H9 (cell line): ENCODE results near the gene KIT. TPM values are rescaled to one million over a fixed set of nuclear protein-coding genes. Genes with fewer than 3 reads are reported as not detected.

ENCODE experiments used
- DNase-seq: peaks from one replicate; pipeline ENCODE4 v3.0.0-alpha.2; 2017
- H2AFZ ChIP-seq: one replicate; pipeline ENCODE4 v1.6.1; 2013; ENCODE audit warnings: mild to moderate bottlenecking, low read length, control low read depth, moderate library complexity
- H2AK5ac ChIP-seq: 2 replicates; pipeline ENCODE4 v1.6.1; 2013; ENCODE audit warnings: low read length, control low read depth, mixed read lengths; ENCODE audit not compliant: insufficient read length
- H2BK120ac ChIP-seq: one replicate; pipeline ENCODE4 v1.6.1; 2013; ENCODE audit warnings: low read depth, mild to moderate bottlenecking, low read length, control low read depth, inconsistent platforms; ENCODE audit not compliant: poor library complexity, severe bottlenecking
- H2BK12ac ChIP-seq: 2 replicates; pipeline ENCODE4 v1.6.1; 2013; ENCODE audit warnings: low read length, control low read depth, mixed read lengths, low read depth; ENCODE audit not compliant: insufficient read length
- H2BK15ac ChIP-seq: 2 replicates; pipeline ENCODE4 v1.6.1; 2013; ENCODE audit warnings: low read depth, low read length, control low read depth
- H2BK20ac ChIP-seq: one replicate; pipeline ENCODE4 v1.6.1; 2013; ENCODE audit warnings: low read depth, mild to moderate bottlenecking, low read length, control low read depth, inconsistent platforms; ENCODE audit not compliant: poor library complexity, severe bottlenecking
- H2BK5ac ChIP-seq: 2 replicates; pipeline ENCODE4 v1.6.1; 2013; ENCODE audit warnings: low read length, control low read depth, mixed read lengths; ENCODE audit not compliant: insufficient read length
- H3K14ac ChIP-seq: 2 replicates; pipeline ENCODE4 v1.6.1; 2013; ENCODE audit warnings: low read length, control low read depth; ENCODE audit not compliant: insufficient read depth
- H3K18ac ChIP-seq: 2 replicates; pipeline ENCODE4 v1.6.1; 2013; ENCODE audit warnings: low read depth, mild to moderate bottlenecking, mixed read lengths, low read length, control low read depth; ENCODE audit not compliant: insufficient read length
- H3K23ac ChIP-seq: 2 replicates; pipeline ENCODE4 v1.6.1; 2013; ENCODE audit warnings: low read length, control low read depth, mixed read lengths, low read depth; ENCODE audit not compliant: insufficient read length
- H3K23me2 ChIP-seq: 2 replicates; pipeline ENCODE4 v1.6.1; 2013; ENCODE audit warnings: low read depth, mild to moderate bottlenecking, mixed read lengths, low read length, control low read depth; ENCODE audit not compliant: insufficient read length, poor library complexity, severe bottlenecking
- H3K27ac ChIP-seq: 2 replicates; pipeline ENCODE4 v1.5.1; 2013; ENCODE audit warnings: low read length, control low read depth, mixed read lengths, low read depth; ENCODE audit not compliant: insufficient read length
- H3K27me3 ChIP-seq: 2 replicates; pipeline ENCODE4 v1.6.1; 2013; ENCODE audit warnings: low read length, control low read depth, inconsistent platforms; ENCODE audit not compliant: insufficient read depth
- H3K4ac ChIP-seq: 2 replicates; pipeline ENCODE4 v1.6.1; 2013; ENCODE audit warnings: low read depth, mild to moderate bottlenecking, control low read depth, inconsistent platforms, low read length, moderate library complexity
- H3K4me1 ChIP-seq: 2 replicates; pipeline ENCODE4 v1.6.1; 2013; ENCODE audit warnings: low read length, control low read depth, inconsistent platforms; ENCODE audit not compliant: insufficient read depth
- H3K4me2 ChIP-seq: 2 replicates; pipeline ENCODE4 v1.6.1; 2013; ENCODE audit warnings: low read length, control low read depth, mixed read lengths; ENCODE audit not compliant: insufficient read length, insufficient read depth
- H3K56ac ChIP-seq: 2 replicates; pipeline ENCODE4 v1.6.1; 2013; ENCODE audit warnings: low read depth, mild to moderate bottlenecking, mixed read lengths, low read length, control low read depth; ENCODE audit not compliant: insufficient read length
- H3K79me1 ChIP-seq: 2 replicates; pipeline ENCODE4 v1.6.1; 2013; ENCODE audit warnings: low read depth, mild to moderate bottlenecking, moderate library complexity, low read length, control low read depth, inconsistent platforms; ENCODE audit not compliant: insufficient read depth, poor library complexity, severe bottlenecking
- H3K79me2 ChIP-seq: 2 replicates; pipeline ENCODE4 v1.6.1; 2013; ENCODE audit warnings: low read length, control low read depth, inconsistent platforms; ENCODE audit not compliant: insufficient read depth
- H3K9ac ChIP-seq: 2 replicates; pipeline ENCODE4 v1.6.1; 2013; ENCODE audit warnings: low read length, control low read depth, mixed read lengths; ENCODE audit not compliant: insufficient read length; ENCODE audit errors: extremely low read depth
- H3K9me3 ChIP-seq: one replicate; pipeline ENCODE4 v1.6.1; 2013; ENCODE audit warnings: low read depth, low read length, inconsistent platforms; ENCODE audit not compliant: control insufficient read depth
- H3T11ph ChIP-seq: one replicate; pipeline ENCODE4 v1.6.1; 2013; ENCODE audit warnings: mild to moderate bottlenecking, low read length, control low read depth, inconsistent platforms
- H4K20me1 ChIP-seq: one replicate; pipeline ENCODE4 v1.6.1; 2013; ENCODE audit not compliant: control insufficient read depth, insufficient read length, insufficient read depth
- H4K5ac ChIP-seq: 2 replicates; pipeline ENCODE4 v1.6.1; 2013; ENCODE audit warnings: low read depth, mild to moderate bottlenecking, mixed read lengths, low read length, control low read depth; ENCODE audit not compliant: insufficient read length
- H4K8ac ChIP-seq: replicated peaks from 2 replicates; pipeline ENCODE4 v1.6.1; 2013; ENCODE audit warnings: low read length, control low read depth, mixed read lengths, low read depth; ENCODE audit not compliant: insufficient read length
- H4K91ac ChIP-seq: 2 replicates; pipeline ENCODE4 v1.6.1; 2013; ENCODE audit warnings: low read depth, mild to moderate bottlenecking, moderate library complexity, mixed read lengths, low read length, control low read depth; ENCODE audit not compliant: insufficient read length
- H3K27ac Mint-ChIP-seq, 3 experiments: 2 replicates in 2 of 3; 3 replicates in 1 of 3; pipeline ENCODE4 v1.8.0; 2020 to 2021; ENCODE audit warnings: mixed read lengths in 3 of 3, mild to moderate bottlenecking in 1 of 3, moderate library complexity in 1 of 3
- H3K27me3 Mint-ChIP-seq: 2 replicates; pipeline ENCODE4 v1.8.0; 2021; ENCODE audit warnings: low read depth, mild to moderate bottlenecking, moderate library complexity, mixed read lengths
- H3K36me3 Mint-ChIP-seq, 3 experiments: 2 replicates in 2 of 3; 3 replicates in 1 of 3; pipeline ENCODE4 v1.8.0; 2020 to 2021; ENCODE audit warnings: low read depth in 3 of 3, mixed read lengths in 3 of 3; ENCODE audit not compliant: insufficient read depth in 1 of 3
- H3K4me1 Mint-ChIP-seq, 2 experiments: 2 replicates each; pipeline ENCODE4 v1.8.0; 2020; ENCODE audit warnings: mixed read lengths in 2 of 2
- H3K4me3 Mint-ChIP-seq, 2 experiments: 2 replicates in 1 of 2; 3 replicates in 1 of 2; pipeline ENCODE4 v1.8.0; 2020 to 2021; ENCODE audit warnings: mild to moderate bottlenecking in 2 of 2, mixed read lengths in 2 of 2, moderate library complexity in 1 of 2
- H3K9me3 Mint-ChIP-seq, 2 experiments: 2 replicates in 1 of 2; 3 replicates in 1 of 2; pipeline ENCODE4 v1.8.0; 2020; ENCODE audit warnings: mild to moderate bottlenecking in 2 of 2, mixed read lengths in 2 of 2, moderate library complexity in 1 of 2
- WGBS: extraction: QIAGEN DNeasy Blood & Tissue Kit; methylation state at CpG from one replicate; pipeline ENCODE4 v1.1.7; 2013; ENCODE audit warnings: missing lambda C conversion rate, low lambda C conversion rate, mixed read lengths; ENCODE audit not compliant: insufficient read length; ENCODE audit errors: extremely low coverage; 5-methylcytosine and 5-hydroxymethylcytosine counted together
- total RNA-seq: library from RNA; stranded (reverse); gene quantifications from 2 replicates; pipeline ENCODE4 v1.2.1, GENCODE V29; 2021
- TF ChIP-seq, protein P1 (sequence below): fragments of 200-600 bp; sonication (generic); conservative IDR thresholded peaks from 3 replicates; pipeline ENCODE4 v1.8.0; 2021; ENCODE audit warnings: antibody characterized with exemption, mild to moderate bottlenecking

Gene KIT
- total RNA-seq, 1 experiment from 2014 or later = 6.7 TPM

DNA sequence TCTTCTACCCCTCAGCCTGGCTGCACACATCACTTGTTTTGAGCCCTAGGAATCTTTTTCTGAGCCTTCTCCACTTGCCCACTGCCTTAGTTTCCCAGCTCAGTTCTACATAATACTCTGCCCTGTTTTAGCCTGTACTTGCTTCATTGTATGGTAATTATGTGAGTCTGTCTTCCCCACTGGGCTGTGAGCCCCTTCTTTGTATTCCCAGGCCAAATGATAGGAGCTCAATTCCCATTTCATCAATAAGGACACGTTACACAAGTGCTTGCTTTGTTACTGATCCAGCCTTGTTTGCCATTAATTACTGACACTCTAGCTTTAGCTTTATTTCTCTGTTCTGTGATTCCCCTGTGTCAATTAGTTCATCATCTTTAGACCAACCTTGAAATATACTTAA lies 28.1 kb downstream of the KIT start:
- H2AK5ac ChIP-seq = no peak overlapping the region
- H3K18ac ChIP-seq = no peak overlapping the region
- H3K4me1 ChIP-seq = no peaks in the 10 kb centered on the region
- H3K27me3 ChIP-seq = no peaks in the 10 kb centered on the region
- no peak overlapping the region for H4K91ac ChIP-seq
- H3K23ac ChIP-seq = no peak overlapping the region
- H3K27me3 Mint-ChIP-seq = no peaks in the 10 kb centered on the region
- H3K36me3 Mint-ChIP-seq = peaks cover 0 to 3% (median 0%) of the 10 kb centered on the region in 3 experiments; a peak in 3 of 7 replicates
- peaks cover 4% of the 10 kb centered on the region for H3K79me1 ChIP-seq
- no peak overlapping the region for H2BK12ac ChIP-seq
- H3K27ac ChIP-seq = no peak overlapping the region
- no peak for DNase-seq
- H3K23me2 ChIP-seq = no peaks in the 10 kb centered on the region
- H2AFZ ChIP-seq = no peak overlapping the region
- H3K9me3 Mint-ChIP-seq = no peaks in the 10 kb centered on the region
- no peak overlapping the region for H4K8ac ChIP-seq
- H2BK120ac ChIP-seq = no peak overlapping the region
- H3K4me2 ChIP-seq = no peak overlapping the region
- H3K9me3 ChIP-seq = no peaks in the 10 kb centered on the region
- H4K5ac ChIP-seq = no peak overlapping the region
- no peak overlapping the region for H3K27ac Mint-ChIP-seq
- H3K9ac ChIP-seq = no peak overlapping the region
- H2BK20ac ChIP-seq = no peak overlapping the region
- H3K56ac ChIP-seq = no peak overlapping the region
- no CpG with 5 or more reads among the region's 1 CpG for WGBS
- no peak overlapping the region for H3K4ac ChIP-seq
- H3T11ph ChIP-seq = no peak overlapping the region
- TF ChIP-seq, protein P1, sequence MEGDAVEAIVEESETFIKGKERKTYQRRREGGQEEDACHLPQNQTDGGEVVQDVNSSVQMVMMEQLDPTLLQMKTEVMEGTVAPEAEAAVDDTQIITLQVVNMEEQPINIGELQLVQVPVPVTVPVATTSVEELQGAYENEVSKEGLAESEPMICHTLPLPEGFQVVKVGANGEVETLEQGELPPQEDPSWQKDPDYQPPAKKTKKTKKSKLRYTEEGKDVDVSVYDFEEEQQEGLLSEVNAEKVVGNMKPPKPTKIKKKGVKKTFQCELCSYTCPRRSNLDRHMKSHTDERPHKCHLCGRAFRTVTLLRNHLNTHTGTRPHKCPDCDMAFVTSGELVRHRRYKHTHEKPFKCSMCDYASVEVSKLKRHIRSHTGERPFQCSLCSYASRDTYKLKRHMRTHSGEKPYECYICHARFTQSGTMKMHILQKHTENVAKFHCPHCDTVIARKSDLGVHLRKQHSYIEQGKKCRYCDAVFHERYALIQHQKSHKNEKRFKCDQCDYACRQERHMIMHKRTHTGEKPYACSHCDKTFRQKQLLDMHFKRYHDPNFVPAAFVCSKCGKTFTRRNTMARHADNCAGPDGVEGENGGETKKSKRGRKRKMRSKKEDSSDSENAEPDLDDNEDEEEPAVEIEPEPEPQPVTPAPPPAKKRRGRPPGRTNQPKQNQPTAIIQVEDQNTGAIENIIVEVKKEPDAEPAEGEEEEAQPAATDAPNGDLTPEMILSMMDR = no peak
- H3K4me3 Mint-ChIP-seq = no peak overlapping the region
- no peaks in the 10 kb centered on the region for H3K79me2 ChIP-seq
- no peak overlapping the region for H2BK15ac ChIP-seq
- no peak overlapping the region for H2BK5ac ChIP-seq
- peaks cover 2 to 3% of the 10 kb centered on the region in 2 experiments; a peak in 2 of 4 replicates for H3K4me1 Mint-ChIP-seq
- no peaks in the 10 kb centered on the region for H4K20me1 ChIP-seq
- H3K14ac ChIP-seq = no peak overlapping the region
